Eye (tissue), 1 donor: ENCODE results near the gene BRINP2.

Experiments used
- DNase-seq: peaks from one replicate; pipeline ENCODE4 v3.0.0-alpha.2; 2015

The BRINP2 gene

GRCh38 chr1:177164380-177165068 lies 6.2 kb upstream of the BRINP2 start, which contains the start of gene ASTN1:
TSS of gene ASTN1 (minus strand) at chr1:177164712. CDS start at chr1:177164676, 36 bp downstream.
- DNase-seq = peak; percentile 87

- no peak for DNase-seq
Measured at GRCh38 chr1:177165069-177165439, 5.7 kb upstream of the BRINP2 start.

- DNase-seq = peak; percentile 33
Measured at GRCh38 chr1:177171536-177172123, 872 bp downstream of the BRINP2 start.

- no peak for DNase-seq
Measured at GRCh38 chr1:177172272-177172671, 1.5 kb downstream of the BRINP2 start.

GRCh38 chr1:177172866-177173265 lies 2.1 kb downstream of the BRINP2 start:
- peak; percentile 38 for DNase-seq

- no peak for DNase-seq
Measured at GRCh38 chr1:177173976-177174375, 3.2 kb downstream of the BRINP2 start.

- DNase-seq = no peak
Measured at GRCh38 chr1:177174921-177175634, 4.3 kb downstream of the BRINP2 start.

GRCh38 chr1:177181280-177181630 lies 10.5 kb downstream of the BRINP2 start:
- DNase-seq = no peak

GRCh38 chr1:177181631-177182291 lies 11.0 kb downstream of the BRINP2 start:
- DNase-seq = peak; percentile 92

- no peak for DNase-seq
Measured at GRCh38 chr1:177183836-177184235, 13.1 kb downstream of the BRINP2 start.

GRCh38 chr1:177185209-177185608 lies 14.5 kb downstream of the BRINP2 start:
- no peak for DNase-seq

GRCh38 chr1:177186639-177187038 lies 15.9 kb downstream of the BRINP2 start:
- DNase-seq = no peak

GRCh38 chr1:177190308-177190970 lies 19.7 kb downstream of the BRINP2 start:
- DNase-seq = no peak

- DNase-seq = no peak
Measured at GRCh38 chr1:177198243-177198642, 27.5 kb downstream of the BRINP2 start.

GRCh38 chr1:177200290-177200689 lies 29.5 kb downstream of the BRINP2 start:
- DNase-seq = no peak

- no peak for DNase-seq
Measured at GRCh38 chr1:177206831-177207355, 36.1 kb downstream of the BRINP2 start.

GRCh38 chr1:177208920-177209319 lies 38.2 kb downstream of the BRINP2 start:
- no peak for DNase-seq

GRCh38 chr1:177209357-177209756 lies 38.6 kb downstream of the BRINP2 start:
- peak; percentile 77 for DNase-seq

GRCh38 chr1:177210071-177210470 lies 39.3 kb downstream of the BRINP2 start:
- no peak for DNase-seq

GRCh38 chr1:177211231-177211630 lies 40.5 kb downstream of the BRINP2 start:
- DNase-seq = peak; percentile 39

- DNase-seq = no peak
Measured at GRCh38 chr1:177216587-177217202, 45.9 kb downstream of the BRINP2 start.
